Activated naive CD8-positive, alpha-beta T cell treated with anti-CD3 and anti-CD28 coated beads, Interleukin-2, amount 10 ng/mL, durations not matched to agents 7 days and 5 days (primary cell): Measurements from ENCODE around the gene SLC31A2. TPM values are rescaled to one million over a fixed set of nuclear protein-coding genes. Genes with fewer than 3 reads are reported as not detected.

Source experiments
- ATAC-seq: fragments of 150-1000 bp; cut with Tn5 transposase; one replicate; pipeline ENCODE4 v1.10.0; 2021; ENCODE audit warnings: low read depth, moderate library complexity
- POLR2A ChIA-PET: fragments of 350-600 bp; sonication (Branson Sonifier 250); formaldehyde crosslinking; loops from one replicate; lab custom pipeline; 2021; ENCODE audit warnings: antibody characterized with exemption; lab: Charles Lee
- DNase-seq: peaks from one replicate; pipeline ENCODE4 v3.0.0; 2021
- H3K27ac Mint-ChIP-seq: one replicate; pipeline ENCODE4 v1.8.0; 2022; ENCODE audit warnings: mild to moderate bottlenecking, mixed read lengths
- H3K27me3 Mint-ChIP-seq: one replicate; pipeline ENCODE4 v1.8.0; 2022; ENCODE audit warnings: mild to moderate bottlenecking, moderate library complexity, mixed read lengths
- H3K36me3 Mint-ChIP-seq: one replicate; pipeline ENCODE4 v1.8.0; 2021; ENCODE audit warnings: mild to moderate bottlenecking, mixed read lengths
- H3K4me1 Mint-ChIP-seq: one replicate; pipeline ENCODE4 v1.8.0; 2021; ENCODE audit warnings: mixed read lengths
- H3K4me3 Mint-ChIP-seq: one replicate; pipeline ENCODE4 v1.8.0; 2022; ENCODE audit warnings: mild to moderate bottlenecking, moderate library complexity, mixed read lengths
- H3K9me3 Mint-ChIP-seq: one replicate; pipeline ENCODE4 v1.8.0; 2021; ENCODE audit warnings: mixed read lengths
- total RNA-seq, 2 experiments: library from RNA; stranded (reverse); gene quantifications; one replicate each; pipeline ENCODE4 v1.2.3, GENCODE V29; 2021

SLC31A2 gene
- total RNA-seq, 2 experiments from 2014 or later, result 3.4 to 4.7 TPM

GRCh38 chr9:113155911-113156588 is 5.2 kb downstream of the SLC31A2 start:
- H3K4me3 Mint-ChIP-seq, result peak overlapping the region; percentile 61
- POLR2A ChIA-PET, result interaction anchor here (1.4 to 1.9 kb wide), 3 partner anchors 64 to 254 kb away, joined by 4 to 6 read pairs (median 4); partner anchors contain the start of genes C9orf43, FKBP15, POLE3 and SLC31A1
- peaks cover 35% of the 10 kb centered on the region for H3K4me1 Mint-ChIP-seq
- peak overlapping the region; percentile 82 for H3K27ac Mint-ChIP-seq
- no peaks in the 10 kb centered on the region for H3K9me3 Mint-ChIP-seq
- ATAC-seq (peak; percentile 75), DNase-seq (no peak)
- peaks cover 8% of the 10 kb centered on the region for H3K27me3 Mint-ChIP-seq
- H3K36me3 Mint-ChIP-seq, result peaks cover 7% of the 10 kb centered on the region

- POLR2A ChIA-PET, result interaction anchor here (1.7 to 1.9 kb wide), 2 partner anchors 63 to 65 kb away, joined by 4 to 6 read pairs; partner anchors contain the start of genes FKBP15 and SLC31A1
- no peak overlapping the region for H3K4me3 Mint-ChIP-seq
- ATAC-seq (peak; percentile 13), DNase-seq (no peak)
- H3K9me3 Mint-ChIP-seq, result no peaks in the 10 kb centered on the region
- peaks cover 32% of the 10 kb centered on the region for H3K4me1 Mint-ChIP-seq
- H3K27ac Mint-ChIP-seq, result peak overlapping the region; percentile 82
- H3K27me3 Mint-ChIP-seq, result peaks cover 5% of the 10 kb centered on the region
- H3K36me3 Mint-ChIP-seq, result peaks cover 8% of the 10 kb centered on the region
Observed at GRCh38 chr9:113156880-113157279, 6.1 kb downstream of the SLC31A2 start.

GRCh38 chr9:113158446-113158845 is 7.6 kb downstream of the SLC31A2 start:
- no peak for ATAC-seq

GRCh38 chr9:113160571-113160970 is 9.8 kb downstream of the SLC31A2 start:
- POLR2A ChIA-PET, result no interaction called here
- Mint-ChIP-seq H3K27ac (no peak overlapping the region), H3K4me3 (no peak overlapping the region), H3K4me1 (peaks cover 16% of the 10 kb centered on the region), H3K9me3 (no peaks in the 10 kb centered on the region), H3K27me3 (no peaks in the 10 kb centered on the region), H3K36me3 (peaks cover 11% of the 10 kb centered on the region)
- ATAC-seq, result no peak
- DNase-seq, result no peak

More at GRCh38 chr9:113158446-113158845, 7.6 kb downstream of the SLC31A2 start:
- peaks cover 24% of the 10 kb centered on the region for H3K4me1 Mint-ChIP-seq
- H3K4me3 Mint-ChIP-seq, result no peak overlapping the region
- DNase-seq, result no peak
- H3K36me3 Mint-ChIP-seq, result peaks cover 11% of the 10 kb centered on the region
- H3K9me3 Mint-ChIP-seq, result no peaks in the 10 kb centered on the region
- H3K27ac Mint-ChIP-seq, result no peak overlapping the region
- H3K27me3 Mint-ChIP-seq, result no peaks in the 10 kb centered on the region
- POLR2A ChIA-PET, result no interaction called here

GRCh38 chr9:113163001-113163400 is 12.2 kb downstream of the SLC31A2 start:
- POLR2A ChIA-PET, result interaction anchor here (0.6 kb wide), 1 partner anchor 8 kb away, joined by 3 read pairs; no protein-coding TSS in a partner anchor
- Mint-ChIP-seq H3K9me3 (no peaks in the 10 kb centered on the region), H3K4me3 (no peak overlapping the region), H3K27ac (no peak overlapping the region), H3K4me1 (peaks cover 2% of the 10 kb centered on the region), H3K27me3 (no peaks in the 10 kb centered on the region), H3K36me3 (peaks cover 22% of the 10 kb centered on the region)
- no peak for ATAC-seq
- DNase-seq, result no peak

GRCh38 chr9:113164536-113165300 is 13.9 kb downstream of the SLC31A2 start:
- no peaks in the 10 kb centered on the region for H3K27me3 Mint-ChIP-seq
- H3K36me3 Mint-ChIP-seq, result peaks cover 27% of the 10 kb centered on the region
- peaks cover 2% of the 10 kb centered on the region for H3K4me1 Mint-ChIP-seq
- POLR2A ChIA-PET, result no interaction called here
- H3K4me3 Mint-ChIP-seq, result no peak overlapping the region
- ATAC-seq, result no peak
- no peak overlapping the region for H3K27ac Mint-ChIP-seq
- H3K9me3 Mint-ChIP-seq, result no peaks in the 10 kb centered on the region
- DNase-seq, result no peak

GRCh38 chr9:113166039-113166438 is 15.2 kb downstream of the SLC31A2 start:
- no peak for ATAC-seq
- Mint-ChIP-seq H3K4me3 (no peak overlapping the region), H3K9me3 (no peaks in the 10 kb centered on the region), H3K27ac (no peak overlapping the region), H3K4me1 (peaks cover under 1% of the 10 kb centered on the region), H3K36me3 (peaks cover 29% of the 10 kb centered on the region), H3K27me3 (no peaks in the 10 kb centered on the region)
- POLR2A ChIA-PET, result no interaction called here
- DNase-seq, result no peak

- Mint-ChIP-seq H3K36me3 (peaks cover 48% of the 10 kb centered on the region), H3K4me1 (no peaks in the 10 kb centered on the region), H3K9me3 (no peaks in the 10 kb centered on the region), H3K4me3 (no peak overlapping the region), H3K27me3 (no peaks in the 10 kb centered on the region), H3K27ac (no peak overlapping the region)
- no peak for ATAC-seq
- POLR2A ChIA-PET, result no interaction called here
- DNase-seq, result no peak
Observed at GRCh38 chr9:113168809-113169208, 18.0 kb downstream of the SLC31A2 start.

- no peak overlapping the region for H3K27ac Mint-ChIP-seq
- no peak overlapping the region for H3K4me3 Mint-ChIP-seq
- POLR2A ChIA-PET, result no interaction called here
- no peaks in the 10 kb centered on the region for H3K9me3 Mint-ChIP-seq
- no peaks in the 10 kb centered on the region for H3K4me1 Mint-ChIP-seq
- no peak for DNase-seq
- H3K27me3 Mint-ChIP-seq, result no peaks in the 10 kb centered on the region
- H3K36me3 Mint-ChIP-seq, result peaks cover 57% of the 10 kb centered on the region
- no peak for ATAC-seq
Observed at GRCh38 chr9:113173341-113173740, 22.5 kb downstream of the SLC31A2 start.

- POLR2A ChIA-PET, result interaction anchor here (0.6 kb wide), 1 partner anchor 287 kb away, joined by 3 read pairs; the partner anchor contains the start of gene RGS3
- H3K4me1 Mint-ChIP-seq, result peaks cover 2% of the 10 kb centered on the region
- no peak for ATAC-seq
- peaks cover 54% of the 10 kb centered on the region for H3K36me3 Mint-ChIP-seq
- no peaks in the 10 kb centered on the region for H3K27me3 Mint-ChIP-seq
- H3K4me3 Mint-ChIP-seq, result no peak overlapping the region
- no peak for DNase-seq
- no peak overlapping the region for H3K27ac Mint-ChIP-seq
- no peaks in the 10 kb centered on the region for H3K9me3 Mint-ChIP-seq
Observed at GRCh38 chr9:113176803-113177202, 26.0 kb downstream of the SLC31A2 start.

- Mint-ChIP-seq H3K36me3 (peaks cover 54% of the 10 kb centered on the region), H3K9me3 (no peaks in the 10 kb centered on the region), H3K4me3 (no peak overlapping the region), H3K27ac (no peak overlapping the region), H3K27me3 (no peaks in the 10 kb centered on the region), H3K4me1 (peaks cover 2% of the 10 kb centered on the region)
- no peak for DNase-seq
- ATAC-seq, result no peak
- POLR2A ChIA-PET, result no interaction called here
Observed at GRCh38 chr9:113177251-113177650, 26.4 kb downstream of the SLC31A2 start.

- H3K27me3 Mint-ChIP-seq, result no peaks in the 10 kb centered on the region
- H3K36me3 Mint-ChIP-seq, result peaks cover 52% of the 10 kb centered on the region
- ATAC-seq (no peak), DNase-seq (no peak)
- POLR2A ChIA-PET, result no interaction called here
- H3K4me3 Mint-ChIP-seq, result no peak overlapping the region
- no peak overlapping the region for H3K27ac Mint-ChIP-seq
- H3K9me3 Mint-ChIP-seq, result no peaks in the 10 kb centered on the region
- peaks cover 2% of the 10 kb centered on the region for H3K4me1 Mint-ChIP-seq
Observed at GRCh38 chr9:113178087-113178486, 27.3 kb downstream of the SLC31A2 start.

GRCh38 chr9:113179839-113180238 is 29.0 kb downstream of the SLC31A2 start:
- Mint-ChIP-seq H3K4me3 (no peak overlapping the region), H3K27me3 (no peaks in the 10 kb centered on the region), H3K4me1 (peaks cover 2% of the 10 kb centered on the region), H3K27ac (no peak overlapping the region), H3K36me3 (peaks cover 50% of the 10 kb centered on the region), H3K9me3 (no peaks in the 10 kb centered on the region)
- DNase-seq (no peak), ATAC-seq (no peak)
- POLR2A ChIA-PET, result no interaction called here
